Chondrocyte (in vitro differentiated cells): ENCODE results near the gene ATP8B4. TPM values are rescaled to one million over a fixed set of nuclear protein-coding genes. Genes with fewer than 3 reads are reported as not detected.

Experiments used
- DNase-seq: peaks from one replicate; pipeline ENCODE4 v3.0.0; 2021; ENCODE audit warnings: mixed read lengths, low spot score
- H3K27ac Mint-ChIP-seq: one replicate; pipeline ENCODE4 v1.8.0; 2021; ENCODE audit warnings: mild to moderate bottlenecking, moderate library complexity, mixed read lengths; ENCODE audit not compliant: unreplicated experiment
- H3K27me3 Mint-ChIP-seq: 2 replicates; pipeline ENCODE4 v1.8.0; 2021; ENCODE audit warnings: low read depth, mixed read lengths
- H3K36me3 Mint-ChIP-seq: 2 replicates; pipeline ENCODE4 v1.8.0; 2021; ENCODE audit warnings: low read depth, mixed read lengths
- H3K4me1 Mint-ChIP-seq: 2 replicates; pipeline ENCODE4 v1.8.0; 2021; ENCODE audit warnings: low read depth, mild to moderate bottlenecking, mixed read lengths
- H3K4me3 Mint-ChIP-seq: one replicate; pipeline ENCODE4 v1.8.0; 2021; ENCODE audit warnings: mild to moderate bottlenecking, moderate library complexity, mixed read lengths; ENCODE audit not compliant: unreplicated experiment
- H3K9me3 Mint-ChIP-seq: 2 replicates; pipeline ENCODE4 v1.8.0; 2021; ENCODE audit warnings: low read depth, mixed read lengths
- CTCF ChIP-seq: fragments of 200-600 bp; sonication (generic); IDR thresholded peaks from 2 replicates; pipeline ENCODE4 v1.5.0; 2021; ENCODE audit warnings: antibody characterized with exemption, mild to moderate bottlenecking, moderate library complexity
- total RNA-seq: library from RNA; stranded (reverse); gene quantifications from 3 replicates; pipeline ENCODE4 v1.2.1, GENCODE V29; 2021

ATP8B4 gene
- total RNA-seq, 1 donor from 2014 or later: not detected

- no peak overlapping the region for H3K4me3 Mint-ChIP-seq
- no peaks in the 10 kb centered on the region for H3K36me3 Mint-ChIP-seq
- no peaks in the 10 kb centered on the region for H3K9me3 Mint-ChIP-seq
- TF ChIP-seq CTCF: no peak
- H3K27ac Mint-ChIP-seq: no peak overlapping the region
- H3K27me3 Mint-ChIP-seq: peaks cover 3% of the 10 kb centered on the region
- H3K4me1 Mint-ChIP-seq: no peaks in the 10 kb centered on the region
- no peak for DNase-seq
Measured at GRCh38 chr15:49857496-49858475, 261.2 kb downstream of the ATP8B4 start.

GRCh38 chr15:49855917-49856637 lies 263.0 kb downstream of the ATP8B4 start:
- no peak overlapping the region for H3K27ac Mint-ChIP-seq

GRCh38 chr15:49852756-49853155 lies 266.3 kb downstream of the ATP8B4 start:
- Mint-ChIP-seq H3K36me3 (no peaks in the 10 kb centered on the region), H3K4me1 (peaks cover 12% of the 10 kb centered on the region), H3K27ac (no peak overlapping the region), H3K9me3 (peaks cover 18% of the 10 kb centered on the region), H3K27me3 (no peaks in the 10 kb centered on the region), H3K4me3 (no peak overlapping the region)
- TF ChIP-seq CTCF: no peak
- no peak for DNase-seq

More at GRCh38 chr15:49855917-49856637, 263.0 kb downstream of the ATP8B4 start:
- no peaks in the 10 kb centered on the region for H3K27me3 Mint-ChIP-seq
- peaks cover 4% of the 10 kb centered on the region for H3K9me3 Mint-ChIP-seq
- H3K4me3 Mint-ChIP-seq: no peak overlapping the region
- no peaks in the 10 kb centered on the region for H3K36me3 Mint-ChIP-seq
- TF ChIP-seq CTCF: no peak
- H3K4me1 Mint-ChIP-seq: no peaks in the 10 kb centered on the region
- DNase-seq: no peak

DNA sequence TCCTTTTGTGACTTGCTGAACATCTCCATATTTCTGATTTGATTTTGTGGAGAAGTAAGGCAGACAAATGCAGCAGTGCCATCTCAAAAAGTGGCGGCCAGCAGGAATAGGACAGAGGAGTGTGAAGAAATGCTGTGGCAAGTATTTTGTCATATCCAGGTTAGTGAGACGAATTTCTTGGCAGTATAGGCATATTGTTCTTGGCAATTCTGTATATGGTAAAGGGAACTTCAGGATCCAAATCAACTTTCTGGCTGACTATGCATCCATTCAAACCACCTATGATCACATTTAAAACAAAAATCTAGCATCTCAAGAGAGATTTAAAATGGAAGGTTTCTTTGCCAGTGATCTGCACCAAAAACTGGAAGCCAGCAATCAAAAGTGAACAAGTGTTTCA lies 270.2 kb downstream of the ATP8B4 start:
- Mint-ChIP-seq H3K27me3 (no peaks in the 10 kb centered on the region), H3K36me3 (no peaks in the 10 kb centered on the region), H3K4me3 (no peak overlapping the region), H3K27ac (peak overlapping the region; percentile 14), H3K9me3 (peaks cover 18% of the 10 kb centered on the region), H3K4me1 (peaks cover 19% of the 10 kb centered on the region)
- no peak for DNase-seq
- TF ChIP-seq CTCF: no peak

DNA sequence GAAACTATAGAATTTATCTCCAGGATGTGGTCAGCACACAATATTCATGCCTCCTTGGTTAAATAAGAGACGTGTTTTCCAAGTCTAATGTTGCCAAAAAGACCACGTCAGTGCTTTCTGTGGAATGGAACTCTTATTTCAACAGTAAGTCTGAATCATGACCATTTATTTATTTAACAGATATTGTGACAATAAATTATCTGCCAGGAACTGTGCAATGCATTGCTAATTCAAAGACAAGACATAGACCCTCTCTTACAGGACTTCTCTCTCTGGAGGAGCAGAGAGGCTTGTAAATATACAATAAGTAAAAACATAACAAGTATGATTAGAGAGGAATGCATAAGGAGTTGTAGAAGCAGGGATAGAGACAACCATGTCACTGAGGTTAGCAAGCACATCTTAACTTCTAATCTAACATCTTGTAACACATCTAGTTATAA lies 270.7 kb downstream of the ATP8B4 start:
- TF ChIP-seq CTCF: no peak
- no peaks in the 10 kb centered on the region for H3K36me3 Mint-ChIP-seq

More for the DNA sequence above, 270.7 kb downstream of the ATP8B4 start:
- H3K27ac Mint-ChIP-seq: peak overlapping the region; percentile 78
- no peak overlapping the region for H3K4me3 Mint-ChIP-seq
- DNase-seq: no peak
- peaks cover 19% of the 10 kb centered on the region for H3K4me1 Mint-ChIP-seq
- H3K9me3 Mint-ChIP-seq: peaks cover 18% of the 10 kb centered on the region
- H3K27me3 Mint-ChIP-seq: no peaks in the 10 kb centered on the region
